ENCODE results near the gene BAAT.

DNA sequence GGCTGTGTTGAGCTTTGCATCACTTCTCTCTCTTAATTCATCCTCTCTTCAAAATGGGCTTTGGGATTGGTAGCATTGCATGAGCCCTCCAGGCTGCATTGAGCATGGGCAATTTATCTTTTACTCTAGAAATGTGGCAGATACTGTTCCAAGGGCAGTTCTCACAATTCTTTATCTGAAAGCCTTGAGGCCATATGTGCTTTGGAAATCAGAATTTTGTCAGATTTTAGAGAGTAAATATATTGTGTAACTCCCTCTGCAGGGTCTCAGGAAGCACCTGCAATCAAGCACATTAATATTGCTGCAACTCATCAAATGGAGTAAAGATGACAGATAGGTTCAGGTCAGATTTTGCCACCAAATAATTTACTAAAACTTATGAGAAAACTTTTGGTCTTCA, 33.2 kb upstream of the BAAT start:
- no peak for TF ChIP-seq POLR2A (IDR thresholded peaks at IDR 0.05)
- no peak for TF ChIP-seq CTCF (IDR thresholded peaks at IDR 0.05)

All from testis (tissue), 2 donors.